ENCODE measurements around the gene ZDHHC22. TPM values are rescaled to one million over a fixed set of nuclear protein-coding genes. Genes with fewer than 3 reads are reported as not detected.

Gene ZDHHC22
- polyA plus RNA-seq, 1 experiment: not detected

DNA sequence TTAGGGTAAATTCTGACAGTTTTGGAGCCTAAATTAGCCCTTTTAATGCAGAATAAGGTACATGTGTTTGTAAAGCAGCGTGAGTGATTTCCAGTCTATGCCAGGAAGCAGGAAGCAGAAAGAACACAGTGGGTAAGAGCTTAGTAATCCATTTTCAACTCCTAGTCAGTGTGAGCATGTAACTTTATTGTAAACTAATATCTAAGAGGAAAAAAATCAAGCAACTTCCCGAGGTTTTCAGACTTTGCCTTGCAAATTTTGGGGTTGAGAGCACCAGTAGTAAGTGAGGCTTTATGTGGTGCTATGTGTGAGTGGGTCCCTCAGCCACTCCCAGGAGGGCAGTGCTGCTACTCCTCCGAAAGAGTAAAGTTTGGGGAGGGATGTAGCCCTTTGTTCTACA, 40.6 kb downstream of the ZDHHC22 start:
- ChIA-PET CTCF (interaction anchor here (3.0 kb wide), 1 partner anchor 225 kb away, joined by 11 read pairs; no protein-coding TSS in a partner anchor), POLR2A (no interaction called here)

DNA sequence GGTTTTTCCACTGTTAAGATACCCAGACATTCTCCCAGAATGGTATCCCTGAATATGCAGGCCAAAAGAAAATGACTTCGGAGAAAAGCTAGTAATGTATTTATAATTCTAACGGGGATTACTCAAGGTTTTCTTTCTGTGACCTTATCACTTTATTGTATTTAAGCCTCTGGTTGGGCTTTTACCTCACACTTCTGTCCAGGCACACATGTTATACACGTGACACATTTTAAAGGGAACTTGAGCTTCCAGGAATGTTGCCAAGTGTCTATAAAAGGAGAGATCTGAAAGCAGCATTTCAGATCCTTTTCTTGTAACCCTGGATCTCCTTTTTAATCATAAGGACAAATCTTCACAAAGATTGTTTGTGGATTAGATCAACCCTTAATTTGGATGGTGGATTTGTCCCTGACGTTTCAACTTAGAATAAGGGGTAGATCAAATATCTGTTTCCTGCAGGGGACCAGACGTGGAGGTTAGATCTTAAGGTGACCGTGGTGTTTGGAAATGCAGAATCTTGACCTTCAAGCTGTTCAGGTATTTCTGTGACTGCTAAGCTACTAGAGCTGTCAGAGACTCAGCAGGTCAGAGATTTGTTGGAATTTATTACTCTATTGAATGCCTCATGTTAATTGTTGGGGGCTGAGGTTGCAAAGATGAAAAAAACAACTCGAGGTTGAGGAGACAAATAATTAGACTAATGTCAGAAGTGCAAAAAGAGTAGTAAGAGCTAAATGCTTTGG, 42.0 kb downstream of the ZDHHC22 start:
- POLR2A ChIA-PET: interaction anchor here (0.7 to 1.5 kb wide), 2 partner anchors 222 to 229 kb away, joined by 4 to 6 read pairs; partner anchors contain the start of gene GSTZ1
- Histone ChIP-seq H3K9me3 (ENCODE audit: control insufficient read depth, insufficient read depth, low read length) (peaks cover 3% of the 10 kb centered on the region; the same call in 1 of the 2 replicates), H3K27me3 (ENCODE audit: control insufficient read depth, insufficient read depth, low read length) (no peaks in the 10 kb centered on the region), H3K27ac (ENCODE audit: low read depth, low read length) (no peak overlapping the region), H3K4me3 (ENCODE audit: low read depth, low read length) (peak overlapping the region; percentile 99)
- DNase-seq (ENCODE audit: low read depth, low spot score): peak; percentile 21
- TF ChIP-seq, protein P1, sequence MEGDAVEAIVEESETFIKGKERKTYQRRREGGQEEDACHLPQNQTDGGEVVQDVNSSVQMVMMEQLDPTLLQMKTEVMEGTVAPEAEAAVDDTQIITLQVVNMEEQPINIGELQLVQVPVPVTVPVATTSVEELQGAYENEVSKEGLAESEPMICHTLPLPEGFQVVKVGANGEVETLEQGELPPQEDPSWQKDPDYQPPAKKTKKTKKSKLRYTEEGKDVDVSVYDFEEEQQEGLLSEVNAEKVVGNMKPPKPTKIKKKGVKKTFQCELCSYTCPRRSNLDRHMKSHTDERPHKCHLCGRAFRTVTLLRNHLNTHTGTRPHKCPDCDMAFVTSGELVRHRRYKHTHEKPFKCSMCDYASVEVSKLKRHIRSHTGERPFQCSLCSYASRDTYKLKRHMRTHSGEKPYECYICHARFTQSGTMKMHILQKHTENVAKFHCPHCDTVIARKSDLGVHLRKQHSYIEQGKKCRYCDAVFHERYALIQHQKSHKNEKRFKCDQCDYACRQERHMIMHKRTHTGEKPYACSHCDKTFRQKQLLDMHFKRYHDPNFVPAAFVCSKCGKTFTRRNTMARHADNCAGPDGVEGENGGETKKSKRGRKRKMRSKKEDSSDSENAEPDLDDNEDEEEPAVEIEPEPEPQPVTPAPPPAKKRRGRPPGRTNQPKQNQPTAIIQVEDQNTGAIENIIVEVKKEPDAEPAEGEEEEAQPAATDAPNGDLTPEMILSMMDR (IDR thresholded peaks at IDR 0.05; ENCODE audit: low read depth, low read length): no peak
- CTCF ChIA-PET: interaction anchor here (0.7 to 9.9 kb wide), 10 partner anchors 25 to 556 kb away, joined by 3 to 98 read pairs (median 7); no protein-coding TSS in a partner anchor

More for the DNA sequence above, 40.6 kb downstream of the ZDHHC22 start:
- DNase-seq (ENCODE audit: low read depth, low spot score): no peak
- H3K27me3 ChIP-seq (ENCODE audit: control insufficient read depth, insufficient read depth, low read length): no peaks in the 10 kb centered on the region
- H3K9me3 ChIP-seq (ENCODE audit: control insufficient read depth, insufficient read depth, low read length): peaks cover 3% of the 10 kb centered on the region; the same call in 1 of the 2 replicates
- TF ChIP-seq, protein P1 (IDR thresholded peaks at IDR 0.05; ENCODE audit: low read depth, low read length): no peak
- H3K27ac ChIP-seq (ENCODE audit: low read depth, low read length): no peak overlapping the region
- no peak overlapping the region for H3K4me3 ChIP-seq (ENCODE audit: low read depth, low read length)

DNA sequence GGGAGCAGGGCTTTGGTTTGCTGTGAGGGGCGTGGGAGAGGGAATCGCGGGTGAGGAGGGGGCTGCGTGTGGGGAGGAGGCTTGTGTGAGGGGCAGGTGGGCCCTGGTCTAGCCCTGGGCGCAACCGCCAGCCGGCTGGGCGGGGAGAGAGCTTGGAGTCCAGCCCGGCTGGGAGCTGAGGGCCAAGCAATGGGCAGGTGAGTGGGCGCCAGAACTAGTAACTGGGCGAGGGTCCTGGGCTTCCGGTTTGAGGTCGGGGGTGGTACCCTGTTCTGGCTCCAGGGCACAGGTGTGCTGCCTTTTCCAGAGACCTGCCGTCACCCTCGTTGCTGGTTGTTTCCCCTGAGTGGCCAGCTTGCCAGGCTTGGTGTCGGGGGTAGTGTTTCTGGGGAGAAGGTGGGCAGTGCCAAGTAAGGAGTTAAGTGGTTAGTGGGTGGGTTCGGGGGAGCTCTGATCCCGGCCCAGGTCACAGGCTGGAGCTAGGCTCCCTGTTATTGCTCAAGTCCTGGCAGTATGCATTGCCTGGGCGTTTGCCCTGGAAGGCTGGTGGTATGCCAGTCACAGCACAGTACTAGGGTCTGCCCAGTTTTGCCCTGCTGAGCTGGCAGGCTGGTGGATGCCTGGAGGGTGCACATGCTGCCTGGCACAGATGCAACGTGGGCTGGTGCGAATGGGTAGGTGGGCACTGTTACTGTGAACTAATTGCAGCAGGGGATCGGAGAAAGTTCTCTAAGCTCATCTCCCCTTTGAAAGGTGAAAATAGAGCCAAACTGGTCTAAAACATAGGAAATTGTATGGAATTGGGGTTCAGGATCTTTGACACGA, 42.9 kb downstream of the ZDHHC22 start:
- H3K27me3 ChIP-seq (ENCODE audit: control insufficient read depth, insufficient read depth, low read length): no peaks in the 10 kb centered on the region
- ChIA-PET POLR2A (interaction anchor here (0.7 to 1.5 kb wide), 3 partner anchors 54 to 278 kb away, joined by 3 to 6 read pairs (median 4); partner anchors contain the start of genes GSTZ1 and TMED8), CTCF (interaction anchor here (0.7 to 9.9 kb wide), 10 partner anchors 25 to 557 kb away, joined by 3 to 98 read pairs (median 7); no protein-coding TSS in a partner anchor)
- H3K4me3 ChIP-seq (ENCODE audit: low read depth, low read length): peak overlapping the region; percentile 99
- peak overlapping the region; percentile 60 for H3K27ac ChIP-seq (ENCODE audit: low read depth, low read length)
- no peak for DNase-seq (ENCODE audit: low read depth, low spot score)
- TF ChIP-seq, protein P1 (IDR thresholded peaks at IDR 0.05; ENCODE audit: low read depth, low read length): no peak
- H3K9me3 ChIP-seq (ENCODE audit: control insufficient read depth, insufficient read depth, low read length): peaks cover 3% of the 10 kb centered on the region; the same call in 1 of the 2 replicates

DNA sequence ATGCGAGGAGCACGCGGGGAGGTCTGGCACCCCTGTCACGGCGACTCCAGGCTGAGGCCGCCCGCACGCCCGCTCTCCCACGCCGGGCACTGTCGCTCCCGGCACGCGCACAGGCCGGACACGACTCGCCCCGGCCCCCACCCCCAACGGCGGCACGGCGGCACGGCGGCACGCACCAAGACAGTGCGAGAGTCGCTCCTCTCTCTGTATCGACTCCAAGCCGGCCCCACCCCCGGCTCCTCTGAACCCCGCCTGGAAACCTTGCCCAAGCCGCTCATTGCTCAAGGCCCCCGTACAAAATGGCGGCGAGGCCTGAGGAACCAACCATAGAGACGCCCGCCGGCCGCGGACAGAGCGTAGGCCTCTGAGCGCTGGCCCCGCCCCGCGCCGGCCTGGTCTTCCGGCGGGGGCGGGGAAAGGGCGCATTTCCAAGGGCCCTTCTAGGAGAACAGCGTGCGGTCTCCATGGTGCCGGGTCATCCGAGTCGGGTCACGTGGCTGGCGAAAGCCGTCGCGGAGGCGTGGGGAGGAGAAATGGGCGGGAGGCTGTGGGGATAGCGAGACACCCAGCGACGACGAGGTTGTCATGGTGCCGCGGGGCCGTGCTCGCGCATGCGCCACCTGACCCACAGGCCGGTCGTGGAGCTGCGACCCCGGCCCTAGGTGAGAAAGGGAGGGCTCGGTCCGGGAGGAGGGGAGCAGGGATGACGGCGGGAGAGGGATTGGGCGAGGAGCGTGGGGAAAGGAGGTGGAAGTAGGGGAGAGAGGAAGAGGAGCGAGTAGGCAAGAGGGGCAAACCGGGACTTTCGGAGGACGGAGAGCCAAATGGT, 43.7 kb downstream of the ZDHHC22 start, which contains the start of gene CIPC:
TSS of gene CIPC (plus strand) at position 559 of the 829 bp plus-strand sequence. CDS start 7,451 bp downstream, outside the sequence.
- TF ChIP-seq, protein P1 (IDR thresholded peaks at IDR 0.05; ENCODE audit: low read depth, low read length): no peak
- H3K9me3 ChIP-seq (ENCODE audit: control insufficient read depth, insufficient read depth, low read length): peaks cover 3% of the 10 kb centered on the region; the same call in 1 of the 2 replicates
- peak within 1 kb of the TSS; percentile 99 for H3K4me3 ChIP-seq (ENCODE audit: low read depth, low read length)
- peak within 1 kb of the TSS; percentile 73 for H3K27ac ChIP-seq (ENCODE audit: low read depth, low read length)
- ChIA-PET CTCF (interaction anchor here (1.0 to 9.9 kb wide), 11 partner anchors 26 to 227 kb away, joined by 3 to 300 read pairs (median 9); no protein-coding TSS in a partner anchor), POLR2A (interaction anchor here (0.7 to 1.5 kb wide), 3 partner anchors 53 to 279 kb away, joined by 3 to 6 read pairs (median 4); partner anchors contain the start of genes GSTZ1 and TMED8)
- DNase-seq (ENCODE audit: low read depth, low spot score): peak; percentile 96
- H3K27me3 ChIP-seq (ENCODE audit: control insufficient read depth, insufficient read depth, low read length): no peaks in the 10 kb centered on the region
